GM19455 (cell line): ENCODE results near the gene TRIP13.

Experiments
- ATAC-seq: cut with Tn5 transposase; IDR thresholded peaks from one replicate; pipeline ENCODE4 v1.9.1; 2021; ENCODE audit not compliant: unreplicated experiment

Gene TRIP13

GRCh38 chr5:949815-950560 lies 57.3 kb downstream of the TRIP13 start:
- no peak for ATAC-seq

- ATAC-seq: no peak
Measured at GRCh38 chr5:951940-952596, 59.4 kb downstream of the TRIP13 start.

- ATAC-seq: no peak
Measured at GRCh38 chr5:952597-953271, 60.0 kb downstream of the TRIP13 start.

- ATAC-seq: no peak
Measured at GRCh38 chr5:953535-954449, 61.1 kb downstream of the TRIP13 start.

DNA sequence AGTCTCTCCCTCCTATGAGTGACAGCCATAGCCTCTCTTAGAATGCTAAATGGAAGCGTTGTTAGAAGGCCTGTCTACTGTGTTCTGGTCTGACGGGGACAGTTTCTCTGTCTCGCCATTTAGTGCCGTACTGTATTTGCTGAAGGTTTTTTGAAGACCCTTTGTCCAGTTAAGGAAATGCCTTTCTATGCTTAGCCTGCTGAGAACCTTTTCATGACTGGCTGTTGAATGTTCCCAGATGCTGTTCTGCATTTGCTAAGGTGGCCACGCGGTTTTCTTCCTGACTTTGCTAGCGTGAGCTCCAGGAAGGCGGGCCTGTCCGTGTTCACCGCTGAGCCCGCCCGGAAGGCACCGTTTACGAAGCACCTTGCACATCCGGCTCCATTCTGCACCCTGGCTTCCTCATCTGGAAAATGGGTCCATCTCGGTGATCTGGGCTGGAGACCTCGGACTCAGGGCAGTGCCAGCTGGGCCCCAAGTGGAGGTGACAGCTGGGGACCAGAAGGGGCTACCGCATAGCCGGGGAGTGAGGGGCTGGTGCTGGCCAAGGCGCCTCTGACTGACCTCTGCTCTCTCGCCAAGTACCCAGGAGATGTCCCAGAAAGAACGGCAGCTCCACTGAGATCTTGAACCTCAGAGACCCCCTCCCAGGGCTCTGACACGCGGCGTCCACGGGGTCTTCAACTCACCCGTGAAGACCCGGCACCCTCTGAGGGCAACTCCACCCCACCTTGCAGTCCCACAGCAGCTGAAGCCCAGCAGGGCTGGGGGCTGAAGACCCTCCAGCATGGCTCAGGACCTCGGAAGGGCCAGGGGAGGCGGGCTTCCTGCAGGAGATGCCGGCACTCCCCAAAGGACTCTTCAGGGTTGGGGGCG lies 63.4 kb downstream of the TRIP13 start:
- ATAC-seq: no peak

GRCh38 chr5:956941-957747 lies 64.5 kb downstream of the TRIP13 start:
- no peak for ATAC-seq

DNA sequence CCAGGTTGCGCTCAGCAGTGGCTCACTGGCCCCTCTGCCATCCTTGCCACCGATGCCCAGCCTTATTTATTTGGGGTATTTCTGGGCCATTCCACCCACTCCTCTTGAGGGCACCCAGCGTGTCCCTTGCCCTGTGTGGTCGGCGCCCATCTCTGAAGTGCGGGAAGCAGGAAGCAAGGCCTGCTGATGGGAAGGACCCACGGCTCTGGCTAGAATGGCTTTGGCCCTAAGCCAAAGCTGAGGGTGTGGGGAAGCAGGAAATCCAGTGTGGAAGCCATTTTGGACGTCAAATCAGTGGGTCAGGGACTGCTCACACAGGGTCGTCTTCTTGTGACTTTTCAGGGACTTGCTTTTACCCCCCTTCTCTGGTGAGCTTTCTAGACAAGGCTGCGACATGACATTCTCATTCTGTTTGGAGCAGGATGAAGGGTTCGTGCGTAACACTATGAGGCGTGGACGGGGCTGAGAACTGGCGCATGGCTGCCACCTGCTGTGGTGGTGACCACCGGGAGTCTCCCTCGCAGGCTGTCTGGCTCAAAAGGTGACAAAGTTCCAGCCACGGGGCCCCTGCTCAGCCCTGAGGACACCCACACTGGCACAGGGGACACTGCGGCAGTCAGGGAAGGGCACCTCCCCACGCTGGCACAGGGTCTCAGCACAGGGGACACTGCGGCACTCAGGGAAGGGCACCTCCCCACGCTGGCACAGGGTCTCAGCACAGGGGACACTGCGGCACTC lies 65.2 kb downstream of the TRIP13 start:
- ATAC-seq: no peak

- ATAC-seq: no peak
Measured at GRCh38 chr5:958701-959571, 66.3 kb downstream of the TRIP13 start.

GRCh38 chr5:959581-960531 lies 67.2 kb downstream of the TRIP13 start:
- no peak for ATAC-seq

GRCh38 chr5:960551-960950 lies 67.9 kb downstream of the TRIP13 start:
- ATAC-seq: no peak

GRCh38 chr5:961002-961710 lies 68.5 kb downstream of the TRIP13 start:
- no peak for ATAC-seq

DNA sequence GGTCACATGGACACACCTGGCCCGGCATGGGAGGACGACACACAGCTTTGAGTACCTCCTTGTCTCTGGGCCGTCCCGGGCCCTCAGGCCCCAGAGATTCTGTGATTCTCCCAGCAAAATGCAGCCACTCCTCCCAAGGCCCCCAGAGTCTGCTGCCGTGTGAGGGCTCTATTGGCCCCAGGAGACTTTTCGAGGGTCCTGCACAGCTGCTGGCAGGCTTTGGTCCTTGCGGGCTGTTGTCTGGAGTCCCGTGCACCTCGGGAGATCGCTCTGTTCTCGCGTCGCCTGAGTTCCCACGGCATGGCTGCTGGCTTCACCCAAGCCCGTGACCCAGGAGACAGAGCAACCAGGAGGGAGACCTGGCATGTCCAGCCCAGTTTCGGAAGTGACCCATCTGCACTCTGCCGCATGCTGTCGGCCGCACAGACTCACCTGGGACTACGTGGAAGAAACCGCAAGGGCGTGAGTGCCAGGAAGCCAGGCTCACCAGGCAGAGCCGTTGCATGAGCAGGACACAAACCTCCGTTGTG lies 69.1 kb downstream of the TRIP13 start:
- no peak for ATAC-seq

GRCh38 chr5:962386-962785 lies 69.7 kb downstream of the TRIP13 start:
- no peak for ATAC-seq

DNA sequence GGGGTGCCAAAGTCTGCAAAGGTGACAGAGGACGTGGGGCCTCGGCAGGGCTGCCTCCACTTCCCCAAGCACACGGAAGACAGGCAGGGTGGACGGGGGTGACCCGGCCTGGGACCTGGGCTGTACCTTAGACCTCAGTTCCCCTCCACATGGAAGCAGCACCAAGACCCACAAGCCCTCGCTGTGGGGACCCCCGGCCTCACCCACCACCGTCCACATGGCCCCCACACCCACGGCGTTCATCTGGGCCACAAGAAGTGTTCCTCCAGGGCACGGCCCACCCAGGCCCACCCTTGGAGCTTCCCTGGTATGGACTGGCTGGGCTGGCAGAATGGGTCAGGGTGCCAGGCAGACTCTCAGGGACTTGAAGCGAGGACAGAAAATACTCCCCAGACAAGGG lies 70.1 kb downstream of the TRIP13 start:
- ATAC-seq: no peak

GRCh38 chr5:963310-963672 lies 70.6 kb downstream of the TRIP13 start:
- ATAC-seq: peak; percentile 36
